ENCODE results near the gene ELOVL6. TPM values are rescaled to one million over a fixed set of nuclear protein-coding genes. Genes with fewer than 3 reads are reported as not detected.

Gene ELOVL6
- total and polyA plus RNA-seq, 9 of the 15 experiments (the other 6 are each of a cell fraction or from before 2014, with no cell fraction given) = 18.3 to 82.6 (median 46.0) TPM

- no peak for TF ChIP-seq ZBTB49 (CRISPR knock-in tag; IDR thresholded peaks at IDR 0.05; ENCODE audit: borderline replicate concordance)
- TF ChIP-seq RERE (CRISPR knock-in tag; IDR thresholded peaks at IDR 0.05; ENCODE audit: borderline replicate concordance) = 0 out of 2 replicates have a peak, but pooled peaks have one; percentile 75
- TF ChIP-seq RFX7 (CRISPR knock-in tag; IDR thresholded peaks at IDR 0.05) = no peak
- no peak for TF ChIP-seq IRF1 (CRISPR knock-in tag; IDR thresholded peaks at IDR 0.05; ENCODE audit: borderline replicate concordance)
- no peak for TF ChIP-seq ZNF764 (CRISPR knock-in tag; IDR thresholded peaks at IDR 0.05; ENCODE audit: low read depth)
- no peak for TF ChIP-seq ZBTB26 (CRISPR knock-in tag; IDR thresholded peaks at IDR 0.05)
- no peak for TF ChIP-seq ZFPM2 (CRISPR knock-in tag; IDR thresholded peaks at IDR 0.05)
- no peak for TF ChIP-seq U2AF2 (optimal IDR thresholded peaks at IDR 0.05; ENCODE audit: low read depth, low read length)
- TF ChIP-seq SREBF1 (IDR thresholded peaks at IDR 0.05; ENCODE audit: borderline replicate concordance, low read depth, low read length) = no peak
- TF ChIP-seq ZNF507 (tag; conservative IDR thresholded peaks at IDR 0.05) = no peak
- no peak for TF ChIP-seq HNRNPH1 (optimal IDR thresholded peaks at IDR 0.05; ENCODE audit: low read depth, low read length)
- no peak for TF ChIP-seq TCF15 (CRISPR knock-in tag; IDR thresholded peaks at IDR 0.05)
- no peak for TF ChIP-seq ZNF384 (IDR thresholded peaks at IDR 0.05; ENCODE audit: low read depth, low read length)
- TF ChIP-seq FOXK1 (CRISPR knock-in tag; IDR thresholded peaks at IDR 0.05; ENCODE audit: borderline replicate concordance) = no peak
- no peak for TF ChIP-seq HDAC3 (IDR thresholded peaks at IDR 0.05; ENCODE audit: borderline replicate concordance, partially characterized antibody)
- no peak for TF ChIP-seq ZNF644 (tag; IDR thresholded peaks at IDR 0.05; ENCODE audit: low read depth)
- TF ChIP-seq ATF1 (CRISPR knock-in tag; IDR thresholded peaks at IDR 0.05) = no peak
- 0 out of 2 replicates have a peak, but pooled peaks have one; percentile 7 for TF ChIP-seq ATF1 (tag; IDR thresholded peaks at IDR 0.05)
These were observed 2.1 kb downstream of the ELOVL6 start (continued) for GRCh38 chr4:110196206-110196870.
